MG63 (cell line): ENCODE results near the gene SFR1. TPM values are rescaled to one million over a fixed set of nuclear protein-coding genes. Genes with fewer than 3 reads are reported as not detected.
A peak's percentile ranks its signal among the peaks of the same experiment; 100 is the strongest.

ENCODE experiments used
- DNase-seq: peaks from one replicate; pipeline ENCODE4 v3.0.0-alpha.2; 2020
- H3K27me3 ChIP-seq: fragments of 250-450 bp; sonication (Bioruptor Pico); 2 replicates; pipeline ENCODE4 v1.5.1; 2020; ENCODE audit warnings: mild to moderate bottlenecking, moderate library complexity
- H3K36me3 ChIP-seq: fragments of 250-450 bp; sonication (Bioruptor Pico); 2 replicates; pipeline ENCODE4 v1.5.1; 2020; ENCODE audit warnings: mild to moderate bottlenecking, moderate library complexity
- H3K4me3 ChIP-seq: fragments of 250-450 bp; sonication (Bioruptor Pico); 2 replicates; pipeline ENCODE4 v1.5.1; 2020; ENCODE audit warnings: mild to moderate bottlenecking, moderate library complexity
- H3K9me3 ChIP-seq: fragments of 250-450 bp; sonication (Bioruptor Pico); 2 replicates; pipeline ENCODE4 v1.5.1; 2020; ENCODE audit warnings: mild to moderate bottlenecking, moderate library complexity
- total RNA-seq: library from RNA; depleted of rRNA; stranded (reverse); fragments of >200 nt; shearing (Covaris generic); gene quantifications from 2 replicates; pipeline ENCODE4 v1.2.3, GENCODE V29; 2014; ENCODE audit warnings: low replicate concordance

The SFR1 gene
- total RNA-seq, 1 experiment from 2014 or later = 6.6 TPM

DNA sequence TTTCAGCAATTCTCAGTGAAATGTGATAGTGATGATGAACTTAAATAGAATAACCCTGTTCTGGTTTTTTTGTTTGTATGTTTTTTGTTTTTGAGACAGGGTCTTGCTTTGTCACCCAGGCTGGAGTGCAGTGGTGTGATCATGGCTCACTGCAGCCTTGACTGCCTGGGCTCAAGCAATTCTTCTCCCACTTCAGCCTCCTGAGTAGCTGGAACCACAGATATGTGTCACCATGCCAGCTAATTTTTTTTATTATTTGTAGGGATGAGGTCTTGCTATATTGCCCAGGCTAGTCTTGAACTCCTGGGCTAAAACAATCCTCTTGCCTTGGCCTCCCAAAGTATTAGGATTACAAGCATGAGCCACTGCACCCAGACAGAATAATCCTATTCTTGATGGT lies 22.0 kb upstream of the SFR1 start:
- Histone ChIP-seq H3K4me3 (no peak overlapping the region), H3K9me3 (peaks cover 8% of the 10 kb centered on the region; the same call in 1 of the 2 replicates), H3K36me3 (no peaks in the 10 kb centered on the region), H3K27me3 (no peaks in the 10 kb centered on the region)
- no peak for DNase-seq

DNA sequence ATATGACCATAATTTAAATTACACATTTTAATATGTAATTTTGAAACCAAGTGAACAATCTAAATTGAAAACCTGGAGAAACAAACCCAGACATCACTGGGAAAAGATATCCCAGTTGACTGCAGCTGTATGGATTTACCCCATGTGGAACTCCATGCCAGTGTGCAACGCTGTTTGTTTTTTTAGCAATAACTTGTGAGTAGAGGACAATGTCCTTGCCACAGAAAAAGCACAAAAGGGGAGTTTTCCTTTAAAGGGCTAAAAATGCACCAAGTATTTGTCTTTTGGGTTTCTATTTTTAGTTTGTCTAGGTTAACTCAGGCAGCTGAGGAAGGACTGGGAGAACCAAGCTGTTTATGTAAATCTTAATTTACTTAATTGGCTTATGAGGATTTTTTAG lies 21.2 kb upstream of the SFR1 start:
- H3K4me3 ChIP-seq = no peak overlapping the region
- peaks cover 8% of the 10 kb centered on the region; the same call in 1 of the 2 replicates for H3K9me3 ChIP-seq
- no peaks in the 10 kb centered on the region for H3K27me3 ChIP-seq
- no peak for DNase-seq
- H3K36me3 ChIP-seq = no peaks in the 10 kb centered on the region

DNA sequence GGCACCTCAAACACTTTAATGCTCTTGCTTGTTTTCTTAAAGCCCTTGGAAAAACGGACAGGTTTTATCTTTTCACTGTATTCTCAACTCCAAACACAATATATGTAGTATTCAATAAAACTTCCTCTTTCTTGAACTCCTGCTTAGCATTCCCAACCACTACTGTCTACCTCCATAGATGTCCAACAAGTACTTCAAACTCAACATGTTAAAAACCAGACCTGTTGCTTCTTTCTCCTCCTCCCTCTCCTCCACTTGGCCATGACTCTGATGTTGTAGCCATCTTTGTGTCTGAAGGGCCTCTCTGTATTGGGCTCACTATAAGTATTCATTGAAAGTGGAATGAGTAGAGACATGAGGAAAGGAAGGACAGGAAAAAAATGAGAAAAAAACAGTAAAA lies 20.1 kb upstream of the SFR1 start:
- Histone ChIP-seq H3K9me3 (peaks cover 1% of the 10 kb centered on the region; the same call in 1 of the 2 replicates), H3K27me3 (no peaks in the 10 kb centered on the region), H3K36me3 (no peaks in the 10 kb centered on the region), H3K4me3 (no peak overlapping the region)
- DNase-seq = no peak

DNA sequence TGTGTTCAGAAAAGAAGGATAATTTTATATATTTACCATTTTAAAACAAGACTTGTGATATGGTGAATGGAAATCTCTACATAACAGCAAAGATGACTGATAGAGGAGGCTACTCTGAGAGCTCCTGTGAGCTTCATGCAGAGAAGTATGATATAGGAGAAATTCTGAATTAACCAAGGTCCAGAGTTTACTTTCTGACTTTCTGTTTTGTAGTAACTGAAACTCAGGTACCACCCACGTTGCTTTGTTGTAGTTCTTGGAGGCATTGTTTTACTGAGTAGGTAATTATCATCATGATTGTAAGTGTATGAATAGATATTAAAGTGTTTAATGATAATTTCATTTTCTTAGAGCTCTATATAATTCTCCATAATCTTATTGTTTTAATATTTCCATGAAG lies 18.0 kb upstream of the SFR1 start:
- no peaks in the 10 kb centered on the region for H3K9me3 ChIP-seq
- H3K36me3 ChIP-seq = no peaks in the 10 kb centered on the region
- DNase-seq = no peak
- H3K4me3 ChIP-seq = no peak overlapping the region
- H3K27me3 ChIP-seq = no peaks in the 10 kb centered on the region

DNA sequence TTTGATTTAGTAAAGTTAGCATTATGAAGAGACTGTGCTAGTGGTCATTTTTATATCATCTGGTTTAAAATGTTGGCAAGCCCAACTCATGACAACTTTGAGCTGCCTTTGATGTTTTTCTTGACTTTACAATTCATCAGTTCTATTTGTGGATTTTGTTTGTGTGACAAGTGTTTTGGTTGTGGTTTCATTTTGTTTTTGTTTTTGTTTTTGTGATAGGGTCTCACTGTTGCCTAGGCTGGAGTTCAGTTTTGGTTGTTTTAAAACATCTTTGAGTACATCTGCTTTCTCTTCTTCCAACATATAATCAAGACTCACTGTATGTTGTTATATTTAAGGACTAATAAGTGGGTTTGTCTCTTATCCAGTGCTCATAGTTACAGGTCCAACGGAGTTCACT lies 17.6 kb upstream of the SFR1 start:
- Histone ChIP-seq H3K36me3 (no peaks in the 10 kb centered on the region), H3K27me3 (no peaks in the 10 kb centered on the region), H3K4me3 (no peak overlapping the region), H3K9me3 (no peaks in the 10 kb centered on the region)
- DNase-seq = no peak

DNA sequence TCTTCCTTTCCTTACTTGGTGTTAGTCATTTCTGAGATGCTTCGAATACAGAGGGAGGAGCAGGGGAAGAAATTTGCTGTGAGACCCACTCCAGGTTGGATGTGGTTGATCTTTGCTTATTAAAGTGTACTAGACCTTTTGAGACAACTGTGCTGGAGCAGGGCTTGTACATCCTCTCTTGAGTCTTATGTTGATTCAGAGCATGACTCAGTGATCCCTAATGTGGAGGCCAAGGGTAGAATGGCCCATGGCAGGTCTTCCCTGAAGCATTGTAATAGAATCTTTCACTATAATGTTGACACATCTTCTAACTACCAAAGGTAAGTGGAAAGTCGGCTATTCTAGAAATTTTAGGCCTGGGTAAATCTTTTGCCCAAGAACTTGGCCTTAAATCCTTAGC lies 17.0 kb upstream of the SFR1 start:
- H3K4me3 ChIP-seq = no peak overlapping the region
- no peaks in the 10 kb centered on the region for H3K27me3 ChIP-seq
- H3K36me3 ChIP-seq = no peaks in the 10 kb centered on the region
- no peaks in the 10 kb centered on the region for H3K9me3 ChIP-seq
- no peak for DNase-seq

DNA sequence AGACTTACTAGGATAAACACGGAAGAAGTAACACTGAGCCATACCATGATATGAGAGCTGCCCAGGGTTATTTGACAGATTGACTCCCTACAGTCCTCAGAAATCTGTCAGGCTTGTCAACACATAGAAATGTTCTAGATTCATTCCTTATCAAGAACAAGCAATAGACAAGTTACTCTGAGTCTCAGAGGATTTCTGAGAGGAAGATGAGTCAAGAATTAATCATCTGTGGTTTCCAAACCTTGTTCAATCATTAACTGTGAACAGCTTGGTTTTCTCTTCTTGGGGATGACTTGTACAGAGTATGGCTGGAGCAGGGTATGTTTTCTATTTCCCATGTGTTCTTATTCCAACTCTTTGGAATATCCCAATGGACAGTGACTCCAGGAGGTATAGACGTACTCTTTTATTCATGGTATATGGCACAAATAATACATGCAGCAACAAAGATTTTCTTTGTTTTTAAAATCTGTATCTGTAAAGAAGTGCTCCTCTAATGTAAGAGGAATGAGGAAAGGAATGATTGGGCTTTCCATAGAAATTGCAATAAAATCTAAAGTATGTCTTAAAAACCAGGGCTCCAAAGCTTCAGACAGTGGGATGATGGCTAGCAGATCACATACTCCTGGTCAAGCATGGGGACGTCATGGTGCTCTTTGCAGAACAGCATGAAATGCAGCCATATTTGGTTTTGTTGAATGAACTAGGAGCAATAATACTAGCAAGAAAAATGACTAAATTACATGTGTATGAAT lies 11.9 kb upstream of the SFR1 start:
- no peaks in the 10 kb centered on the region for H3K36me3 ChIP-seq
- no peak for DNase-seq
- H3K4me3 ChIP-seq = no peak overlapping the region
- no peaks in the 10 kb centered on the region for H3K27me3 ChIP-seq
- H3K9me3 ChIP-seq = no peaks in the 10 kb centered on the region

DNA sequence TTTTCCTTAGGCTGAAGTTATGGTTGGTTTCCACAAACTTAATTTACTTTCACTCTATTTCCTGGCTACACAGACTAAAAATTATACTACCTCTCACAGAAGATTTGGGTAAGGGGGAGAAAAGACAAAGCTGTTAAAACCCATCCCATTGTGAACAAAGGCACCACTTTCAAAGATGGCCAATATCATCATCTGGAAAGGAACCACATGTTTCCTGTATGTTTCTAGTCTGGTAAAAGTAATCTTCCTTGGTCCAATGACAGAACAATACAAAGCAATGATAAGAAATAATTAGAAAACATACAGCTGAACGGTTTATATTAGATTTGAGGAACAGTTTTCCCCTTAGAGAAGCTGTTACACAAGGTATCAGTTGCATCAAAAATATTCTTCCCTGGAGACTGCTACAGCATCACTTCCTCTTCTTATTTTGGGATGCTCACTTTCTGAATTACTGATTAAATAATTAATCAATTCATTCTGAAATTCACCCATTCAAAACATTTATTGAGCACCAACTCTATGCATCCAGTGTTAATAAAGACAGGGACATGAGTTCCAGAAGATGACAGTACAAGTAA lies 8.5 kb upstream of the SFR1 start:
- H3K27me3 ChIP-seq = no peaks in the 10 kb centered on the region
- DNase-seq = no peak
- H3K9me3 ChIP-seq = no peaks in the 10 kb centered on the region
- H3K4me3 ChIP-seq = no peak overlapping the region
- no peaks in the 10 kb centered on the region for H3K36me3 ChIP-seq

DNA sequence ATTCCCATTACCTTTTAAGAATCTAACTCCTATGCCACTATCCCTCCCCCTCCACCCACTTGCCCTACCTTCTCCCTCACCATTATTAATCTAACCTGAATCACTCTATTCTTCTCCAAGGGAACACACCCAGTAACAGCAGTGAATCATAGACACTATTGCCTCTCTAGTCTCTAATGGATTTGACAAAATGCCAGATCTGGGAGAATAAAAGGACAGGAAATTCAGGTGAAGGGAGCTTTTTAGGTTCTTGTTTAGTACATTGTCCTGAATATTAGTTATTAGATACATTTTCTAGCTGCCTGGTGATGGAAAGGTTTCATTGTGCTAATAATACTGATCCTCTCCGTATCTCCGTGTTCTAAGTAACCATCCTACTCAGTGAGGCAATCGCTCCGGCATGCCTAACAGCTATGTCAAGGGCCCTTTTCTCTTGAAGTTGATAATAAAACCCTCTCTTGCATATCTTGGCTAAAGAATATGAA lies 4.1 kb upstream of the SFR1 start:
- Histone ChIP-seq H3K36me3 (no peaks in the 10 kb centered on the region), H3K4me3 (no peak overlapping the region), H3K9me3 (no peaks in the 10 kb centered on the region), H3K27me3 (no peaks in the 10 kb centered on the region)
- DNase-seq = peak; percentile 3

DNA sequence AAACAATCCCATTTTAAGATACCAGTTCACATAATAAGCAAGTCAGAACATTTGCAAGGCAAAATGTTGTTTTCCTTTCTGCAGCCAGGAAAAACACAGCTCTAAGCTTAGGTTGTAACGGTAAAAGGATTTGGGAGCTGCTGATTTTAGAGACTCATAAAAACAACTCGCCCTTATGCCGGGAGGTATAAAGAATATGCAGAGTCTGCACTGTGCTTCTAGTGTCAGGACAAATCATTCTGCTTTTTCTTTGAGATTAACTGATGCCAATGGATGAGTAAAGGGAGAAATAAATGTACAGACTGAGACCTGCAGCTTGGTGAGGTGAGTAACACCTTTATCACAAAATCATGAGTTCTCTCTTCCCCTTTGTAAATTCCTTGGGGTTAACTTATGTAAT lies 2.0 kb upstream of the SFR1 start:
- no peaks in the 10 kb centered on the region for H3K27me3 ChIP-seq
- no peaks in the 10 kb centered on the region for H3K9me3 ChIP-seq
- no peaks in the 10 kb centered on the region for H3K36me3 ChIP-seq
- no peak for DNase-seq
- H3K4me3 ChIP-seq = no peak overlapping the region; the same call in 1 of the 2 replicates

DNA sequence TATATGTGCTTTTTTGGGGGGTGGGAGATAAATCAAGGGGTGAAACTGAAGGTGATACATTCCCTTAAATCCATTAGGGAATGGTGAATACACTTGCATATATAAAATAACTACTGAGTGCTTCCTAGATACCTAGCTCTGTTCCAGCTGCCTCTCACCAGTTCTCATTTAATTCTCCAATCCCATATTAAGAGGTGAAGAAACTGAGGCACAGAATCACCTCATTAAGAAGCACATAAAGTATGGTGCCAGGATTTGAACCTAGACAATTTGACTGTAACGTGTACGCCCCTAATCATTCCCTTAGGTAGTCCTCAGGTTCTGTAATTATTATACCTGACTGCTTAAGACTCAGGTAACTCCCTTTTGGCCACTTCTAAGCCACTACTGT lies 1.5 kb upstream of the SFR1 start:
- DNase-seq = no peak
- H3K4me3 ChIP-seq = peak overlapping the region; percentile 57
- H3K9me3 ChIP-seq = no peaks in the 10 kb centered on the region
- no peaks in the 10 kb centered on the region for H3K36me3 ChIP-seq
- no peaks in the 10 kb centered on the region for H3K27me3 ChIP-seq

DNA sequence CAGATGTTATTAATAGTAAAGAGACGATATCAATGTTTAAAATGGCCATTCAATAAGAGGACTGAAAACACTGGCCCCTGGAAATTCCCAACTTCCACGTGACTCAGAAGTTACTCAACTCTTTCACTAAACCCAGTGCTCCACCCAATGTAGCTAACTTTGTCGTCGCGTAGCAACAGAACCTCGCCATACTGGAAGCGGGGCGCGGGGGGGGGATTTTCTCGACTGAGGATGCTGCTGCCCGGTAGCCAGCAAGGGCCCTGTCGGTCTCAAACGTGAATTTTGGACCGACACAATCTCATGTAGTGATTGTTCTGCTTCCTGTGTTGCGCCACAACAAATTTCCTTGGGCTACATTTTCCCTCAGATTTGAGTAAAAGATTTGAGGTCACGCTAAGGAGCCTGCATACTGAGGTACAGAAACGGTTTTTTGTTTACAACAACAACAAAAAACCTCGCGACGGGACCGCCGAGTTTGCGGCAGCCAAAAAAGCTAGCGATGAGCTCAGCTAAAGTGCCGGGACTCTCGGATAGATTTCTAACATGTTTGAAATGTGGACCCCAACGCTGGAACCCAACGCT lies 977 bp upstream of the SFR1 start:
- no peaks in the 10 kb centered on the region for H3K27me3 ChIP-seq
- peak; percentile 90 for DNase-seq
- no peaks in the 10 kb centered on the region for H3K9me3 ChIP-seq
- no peaks in the 10 kb centered on the region for H3K36me3 ChIP-seq
- H3K4me3 ChIP-seq = peak overlapping the region; percentile 57

DNA sequence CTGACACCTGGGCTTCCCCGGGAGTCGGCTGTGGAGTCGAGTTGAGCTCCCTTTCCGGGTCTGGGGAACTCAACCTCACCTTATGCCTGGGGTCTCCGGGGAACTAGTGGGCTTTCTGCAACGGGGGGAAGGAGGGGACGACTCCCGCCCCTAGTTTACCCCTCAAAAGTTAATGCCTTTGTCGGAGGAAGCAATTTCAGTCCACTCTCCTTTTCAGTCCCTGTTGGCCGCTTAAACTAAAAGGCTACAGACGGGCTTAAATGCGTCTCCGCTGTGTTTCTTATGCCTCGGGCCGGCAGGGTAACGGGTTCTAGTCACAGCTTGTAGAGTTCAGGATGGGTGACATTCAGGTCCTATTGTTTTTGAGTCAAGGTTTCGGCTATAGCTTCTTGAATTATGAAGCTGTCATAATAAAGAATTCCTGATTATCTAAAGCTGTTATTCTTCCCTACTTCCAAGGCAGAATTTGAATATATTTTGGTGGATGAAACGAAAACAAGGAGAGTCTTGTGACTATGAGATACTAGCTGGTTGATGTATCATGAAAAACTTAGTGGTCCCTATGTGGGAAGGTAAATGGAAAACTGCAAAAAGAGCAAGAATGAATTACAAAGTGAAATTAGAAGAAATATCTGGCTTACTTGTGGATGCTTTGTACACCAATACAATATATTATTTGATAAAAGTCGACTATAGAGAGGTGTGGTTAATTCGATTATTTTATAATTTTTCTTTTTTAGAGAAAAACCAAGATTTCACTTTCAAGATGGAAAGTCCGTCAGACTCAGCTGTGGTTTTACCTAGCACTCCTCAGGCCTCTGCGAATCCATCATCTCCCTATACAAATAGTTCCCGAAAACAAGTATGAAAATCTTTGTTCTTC lies 495 bp downstream of the SFR1 start:
- H3K36me3 ChIP-seq = no peaks in the 10 kb centered on the region
- peak overlapping the region; percentile 74 for H3K4me3 ChIP-seq
- DNase-seq = no peak
- no peaks in the 10 kb centered on the region for H3K27me3 ChIP-seq
- H3K9me3 ChIP-seq = no peaks in the 10 kb centered on the region

DNA sequence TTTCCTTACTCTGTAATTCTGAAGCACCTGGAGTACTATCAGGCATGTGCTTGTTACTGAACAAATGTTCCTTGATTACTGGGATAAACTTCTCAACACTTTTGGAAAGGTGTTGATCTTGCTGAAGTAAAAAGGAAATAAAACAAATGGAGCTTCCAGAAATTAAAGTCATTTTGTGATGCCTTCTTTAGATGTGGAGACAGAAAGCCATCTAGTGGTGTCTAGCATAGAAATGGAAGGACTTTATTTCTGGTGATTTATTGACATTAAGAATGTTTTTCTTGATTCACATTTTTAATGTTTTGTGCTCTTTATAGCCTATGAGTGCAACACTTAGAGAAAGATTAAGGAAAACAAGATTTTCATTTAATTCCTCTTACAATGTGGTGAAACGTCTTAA lies 1.4 kb downstream of the SFR1 start:
- Histone ChIP-seq H3K36me3 (no peaks in the 10 kb centered on the region), H3K4me3 (no peak overlapping the region), H3K27me3 (no peaks in the 10 kb centered on the region), H3K9me3 (no peaks in the 10 kb centered on the region)
- DNase-seq = no peak

DNA sequence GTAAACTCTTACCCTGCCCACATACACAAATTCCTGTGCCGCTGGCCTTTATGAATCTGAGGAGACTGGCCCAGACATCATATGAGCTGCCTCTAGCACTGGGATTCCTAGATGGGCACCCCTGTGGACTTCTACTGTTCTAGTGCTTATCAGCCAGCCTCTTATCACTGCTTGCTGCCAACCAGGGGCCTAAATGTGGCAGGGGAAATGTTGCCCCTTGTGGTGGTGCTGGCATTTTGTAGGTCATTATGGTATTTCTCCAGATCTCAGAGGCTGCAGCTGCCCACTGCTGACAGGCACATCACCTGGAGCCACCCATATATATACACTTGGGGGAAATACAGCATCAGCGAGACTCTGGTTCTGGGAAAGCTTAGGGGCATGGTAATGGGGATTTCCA lies 5.4 kb downstream of the SFR1 start:
- Histone ChIP-seq H3K9me3 (no peaks in the 10 kb centered on the region), H3K4me3 (no peak overlapping the region)
- DNase-seq = no peak

DNA sequence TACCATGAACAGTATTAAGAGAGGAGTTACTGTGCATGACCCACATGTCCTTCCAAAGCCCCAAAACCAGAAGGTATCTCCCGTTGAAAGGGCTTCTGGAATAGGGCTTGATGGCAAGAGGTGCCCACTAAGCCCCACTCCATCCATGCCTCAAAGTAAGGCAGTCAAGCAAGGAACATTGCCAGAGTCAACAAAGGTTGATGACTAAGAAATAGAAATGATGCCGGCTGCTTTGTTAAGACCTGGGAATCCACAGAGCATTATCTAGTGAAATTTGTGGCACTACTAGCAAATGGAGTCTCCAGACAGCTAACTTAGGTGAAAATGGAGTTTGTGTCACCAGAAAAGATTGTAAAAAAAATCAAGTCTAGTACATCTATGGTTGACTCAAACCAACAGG lies 6.2 kb downstream of the SFR1 start:
- no peaks in the 10 kb centered on the region for H3K36me3 ChIP-seq
- H3K4me3 ChIP-seq = no peak overlapping the region
- DNase-seq = no peak
- peaks cover 8% of the 10 kb centered on the region for H3K27me3 ChIP-seq
- no peaks in the 10 kb centered on the region for H3K9me3 ChIP-seq

More for the DNA sequence above, 5.4 kb downstream of the SFR1 start:
- Histone ChIP-seq H3K27me3 (peaks cover 2% of the 10 kb centered on the region; the same call in 1 of the 2 replicates), H3K36me3 (no peaks in the 10 kb centered on the region)

DNA sequence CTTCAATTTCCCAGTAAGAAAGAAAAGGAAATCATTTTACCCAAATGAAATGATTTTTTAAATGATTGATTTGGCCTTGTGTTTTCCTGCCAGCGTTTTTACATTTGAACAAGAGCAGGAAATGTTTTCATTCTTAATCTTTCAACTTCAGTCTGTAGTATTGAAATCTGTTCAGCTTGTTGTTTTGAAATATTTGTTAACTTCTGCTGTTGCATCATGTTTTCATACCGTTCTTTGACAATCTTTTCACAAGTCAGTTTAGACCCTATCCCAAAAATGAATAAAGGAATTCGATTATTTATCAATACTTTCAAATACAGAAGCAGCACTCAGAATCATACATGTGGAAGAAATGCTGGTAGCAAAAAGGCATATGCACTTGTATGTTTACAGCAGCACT lies 8.1 kb downstream of the SFR1 start:
- H3K27me3 ChIP-seq = peaks cover 21% of the 10 kb centered on the region
- DNase-seq = no peak
- H3K9me3 ChIP-seq = no peaks in the 10 kb centered on the region
- no peak overlapping the region for H3K4me3 ChIP-seq
- H3K36me3 ChIP-seq = no peaks in the 10 kb centered on the region
